CD4-positive, alpha-beta T cell treated with Interleukin-2 at 100 ng/mL for 4 hours (primary cell): ENCODE data around the gene MS4A14.
"Not testable (repeated sequence)": the region's sequence is repeated elsewhere in the genome, so short reads cannot be mapped to it uniquely, and the experiment has no call there.

ENCODE experiments used
- DNase-seq: peaks from one replicate; pipeline ENCODE4 v3.0.0-alpha.2; 2020; ENCODE audit warnings: low spot score

The MS4A14 gene

GRCh38 chr11:60389279-60389910 is 6.9 kb upstream of the MS4A14 start:
- no peak for DNase-seq

DNA sequence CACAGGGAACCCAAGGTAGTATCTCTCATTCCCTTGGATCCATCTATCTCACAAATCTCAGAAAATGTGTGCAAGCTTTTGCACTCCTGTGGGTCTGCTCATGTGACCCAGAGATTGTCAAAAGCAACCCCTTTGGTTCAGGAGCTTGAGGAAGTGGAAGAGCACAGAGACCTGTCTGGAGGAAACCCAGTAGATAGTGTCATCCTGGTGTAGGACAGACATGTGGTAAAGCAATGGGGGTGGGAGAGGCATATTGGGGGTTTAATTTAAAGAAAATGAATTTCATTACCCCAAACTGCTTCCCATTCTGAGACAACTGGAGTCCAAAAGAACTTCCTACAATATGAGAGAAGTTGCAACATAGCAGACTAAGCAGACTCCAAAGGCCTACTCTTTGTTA is 5.8 kb upstream of the MS4A14 start:
- no peak for DNase-seq

DNA sequence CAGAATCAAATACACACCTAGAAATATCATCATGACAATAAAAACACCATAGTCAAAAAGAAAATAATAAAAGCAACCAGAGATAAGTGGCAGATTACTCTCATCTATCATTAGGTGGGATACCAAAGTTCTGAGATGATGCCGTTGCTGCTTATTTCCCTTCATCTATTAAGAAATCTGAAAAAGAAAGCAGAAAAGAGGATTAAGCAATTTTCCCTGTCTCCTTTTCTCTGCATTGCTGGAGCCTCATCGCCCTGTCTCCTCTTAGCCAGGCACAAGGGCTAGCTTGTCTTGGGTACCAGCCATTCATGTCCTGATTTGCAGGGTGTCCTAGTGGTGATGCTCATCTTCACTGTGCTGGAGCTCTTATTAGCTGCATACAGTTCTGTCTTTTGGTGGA is 3.9 kb upstream of the MS4A14 start:
- no peak for DNase-seq

DNA sequence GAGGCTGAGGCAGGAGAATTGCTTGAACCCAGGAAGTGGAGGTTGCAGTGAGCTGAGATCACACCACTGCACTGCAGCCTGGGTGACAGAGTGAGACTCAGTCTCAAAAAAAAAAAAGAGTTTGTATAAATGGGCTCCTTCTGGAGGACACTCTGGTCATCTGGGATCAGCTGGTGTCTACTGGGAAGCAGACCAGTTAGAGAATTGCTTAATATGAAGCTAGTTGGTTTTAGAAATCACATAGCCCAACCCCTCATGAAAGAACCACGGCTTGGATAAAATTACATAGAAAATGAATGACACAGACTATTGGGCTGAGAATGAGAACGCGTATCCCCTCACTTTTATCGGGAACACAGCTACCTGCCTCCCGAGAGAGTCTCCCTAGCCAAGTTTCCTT is 3.2 kb upstream of the MS4A14 start:
- DNase-seq: no peak

- DNase-seq: no peak
Observed at GRCh38 chr11:60394666-60395380, 1.4 kb upstream of the MS4A14 start.

DNA sequence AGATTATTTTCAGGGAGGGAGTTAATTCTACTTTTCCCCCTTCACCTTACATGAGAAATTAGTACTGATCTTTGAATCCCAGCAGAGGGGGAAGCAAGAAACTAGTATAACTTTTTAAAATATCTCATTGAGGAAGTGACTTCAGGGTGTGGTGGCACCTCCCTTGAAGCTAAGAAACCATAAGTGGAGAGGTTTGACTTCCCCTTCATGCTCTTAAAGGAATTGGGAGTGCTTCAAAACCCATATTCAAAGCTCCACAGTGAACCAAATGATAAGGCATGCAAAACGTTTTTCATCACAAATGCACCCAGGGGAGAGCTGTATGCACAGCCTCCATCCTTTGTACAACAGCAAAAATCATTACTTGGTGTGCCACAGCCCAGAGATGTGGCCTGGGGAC is 540 bp downstream of the MS4A14 start:
- DNase-seq: no peak

DNA sequence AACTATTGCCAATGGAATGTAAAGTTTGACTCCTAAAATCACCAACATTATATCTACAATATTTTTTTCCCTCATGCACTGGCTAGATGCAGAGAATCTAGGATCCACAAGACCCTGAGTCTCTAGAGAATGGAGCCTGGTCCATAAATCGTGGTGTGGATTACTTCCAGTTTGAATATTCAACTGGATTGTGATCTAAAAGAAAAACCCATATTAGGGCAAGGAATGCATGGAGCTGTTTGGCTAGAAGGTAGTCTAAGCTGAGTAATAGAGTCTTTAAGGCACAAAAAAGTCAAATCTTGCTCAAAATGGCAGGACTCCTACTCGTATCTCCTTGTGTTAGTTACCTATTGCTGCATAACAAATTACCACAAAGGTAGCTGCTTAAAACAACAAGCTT is 23.8 kb downstream of the MS4A14 start:
- DNase-seq: no peak

GRCh38 chr11:60422609-60423008 is 26.4 kb downstream of the MS4A14 start:
- no peak for DNase-seq

- DNase-seq: no peak
Observed at GRCh38 chr11:60428517-60428916, 32.3 kb downstream of the MS4A14 start.

- DNase-seq: no peak
Observed at GRCh38 chr11:60429272-60429671, 33.0 kb downstream of the MS4A14 start, which contains the start of gene MS4A5. Gene MS4A5 (plus strand): TSS chr11:60429572. CDS start chr11:60429675, 103 bp downstream.

- no peak for DNase-seq
Observed at GRCh38 chr11:60431251-60431650, 35.0 kb downstream of the MS4A14 start.

DNA sequence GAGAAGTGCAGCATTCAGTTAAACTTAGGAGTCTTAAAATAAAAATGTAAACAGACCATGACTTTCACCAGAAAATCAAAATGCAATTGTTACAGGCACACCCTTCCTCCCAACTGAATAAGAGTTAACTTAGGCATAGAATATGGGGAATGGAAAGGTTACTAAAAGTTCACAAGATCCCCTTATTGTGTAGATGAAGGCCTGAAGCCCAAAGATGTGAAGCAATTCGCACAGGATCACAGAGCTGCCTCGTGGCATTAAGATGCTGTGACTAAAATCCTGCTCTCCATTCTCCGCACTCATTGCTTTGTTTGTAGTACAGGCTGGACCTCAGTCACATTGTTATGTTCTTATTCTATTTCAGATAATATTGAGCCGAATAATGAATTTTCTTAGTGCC is 37.1 kb downstream of the MS4A14 start:
- no peak for DNase-seq

- DNase-seq: no peak
Observed at GRCh38 chr11:60447070-60447469, 50.8 kb downstream of the MS4A14 start.

DNA sequence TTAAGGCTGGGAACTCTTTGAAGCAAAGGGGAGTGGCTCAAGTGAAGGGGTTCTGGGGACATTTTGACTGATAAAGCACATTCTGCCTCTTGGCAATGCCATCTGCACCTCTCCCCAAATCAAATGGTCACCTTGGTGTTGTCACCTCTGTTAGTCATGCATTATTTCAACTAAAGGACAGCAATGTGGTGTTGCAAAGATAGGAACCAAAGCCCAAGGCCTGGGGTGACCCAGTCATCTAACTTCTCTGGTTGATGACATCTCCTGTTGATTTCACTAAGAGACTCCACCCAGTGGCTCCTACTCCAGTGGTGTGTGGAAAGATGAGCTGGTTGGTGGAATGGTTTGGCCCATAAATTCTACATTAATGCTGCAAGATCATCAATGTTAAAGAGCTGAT is 51.6 kb downstream of the MS4A14 start:
- DNase-seq: no peak

GRCh38 chr11:60451185-60451584 is 54.9 kb downstream of the MS4A14 start:
- not testable (repeated sequence) for DNase-seq

DNA sequence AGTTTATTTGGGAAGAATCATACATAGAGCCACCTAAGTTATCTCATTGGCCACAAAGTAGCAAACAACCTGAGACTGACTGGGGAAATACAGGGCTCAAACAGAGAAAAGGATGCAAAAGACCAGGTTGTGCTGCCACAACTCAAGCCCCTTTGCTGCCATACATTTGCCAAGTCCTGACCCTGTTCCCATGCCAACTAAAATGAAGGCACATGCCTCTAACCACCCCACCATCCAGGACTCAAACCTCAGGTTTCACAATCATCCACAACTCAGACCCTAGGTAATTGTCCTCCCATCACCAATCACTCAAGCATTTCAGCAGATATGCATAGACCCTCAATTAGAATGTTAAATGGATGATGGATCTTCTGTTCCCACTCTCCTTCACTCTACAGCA is 58.0 kb downstream of the MS4A14 start:
- no peak for DNase-seq

DNA sequence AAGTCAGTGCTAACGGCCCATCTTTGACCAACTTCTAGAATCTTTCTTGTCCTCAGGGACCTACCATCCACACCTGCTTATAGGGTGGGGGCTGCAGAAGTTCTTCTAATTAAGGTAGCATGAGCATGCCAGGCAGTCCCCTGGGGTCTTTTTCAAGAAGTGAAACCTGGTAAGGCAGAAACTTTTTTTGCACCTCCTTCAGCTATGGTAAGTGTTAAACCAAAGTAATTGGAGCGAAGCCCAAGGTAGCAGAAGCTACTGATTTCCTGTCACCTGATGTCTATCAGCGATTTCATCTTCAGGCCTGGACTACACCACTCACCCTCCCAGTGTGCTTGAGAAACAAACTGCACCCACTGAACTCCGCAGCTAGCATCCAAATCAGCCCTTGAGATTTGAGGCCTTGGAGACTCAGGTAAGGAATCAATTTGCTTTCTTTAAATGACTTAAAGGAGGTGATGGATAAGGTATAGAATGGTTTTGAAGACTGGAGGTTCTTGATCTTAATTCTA is 59.3 kb downstream of the MS4A14 start, which contains the start of gene MS4A1:
Gene MS4A1, plus strand, starts transcription at position 317 of the 512 bp plus-strand sequence. CDS start 6,528 bp downstream, outside the sequence.
- peak; percentile 27 for DNase-seq

DNA sequence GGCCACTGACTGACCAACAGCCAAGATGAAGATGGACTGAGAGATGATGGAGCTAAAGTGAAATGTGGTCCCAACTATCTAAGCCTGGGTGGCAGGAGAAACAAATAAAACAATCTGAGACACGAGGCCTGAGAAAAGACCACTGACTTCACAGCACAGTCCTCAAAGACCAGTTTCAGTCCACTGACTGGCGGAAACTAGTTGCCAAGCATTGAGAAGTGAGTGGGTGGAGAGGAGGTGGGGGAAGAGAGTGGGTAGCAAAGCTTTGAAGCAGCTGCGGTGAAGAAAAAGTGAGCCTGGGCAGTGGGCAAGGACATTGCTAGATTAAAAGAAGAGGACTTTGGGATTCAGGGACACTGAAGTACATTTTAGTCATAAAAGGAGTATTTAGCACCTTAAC is 61.3 kb downstream of the MS4A14 start:
- DNase-seq: no peak

- no peak for DNase-seq
Observed at GRCh38 chr11:60459345-60459744, 63.1 kb downstream of the MS4A14 start.
